Fibroblast of lung (primary cell): ENCODE results near the gene TMEM109.

ENCODE experiments used
- CTCF ChIP-seq, 2 donors: IDR thresholded peaks in 1 of 2; conservative IDR thresholded peaks in 1 of 2; 1 replicate in 1 of 2; 2 replicates in 1 of 2; pipeline ENCODE4 v1.5.1; 2011 to 2012; ENCODE audit warnings: low read length in 2 of 2, control low read depth in 1 of 2, inconsistent platforms in 1 of 2, low read depth in 1 of 2, mild to moderate bottlenecking in 1 of 2
- EZH2 ChIP-seq: IDR thresholded peaks from 2 replicates; pipeline ENCODE4 v1.5.1; 2012; ENCODE audit warnings: low read length, control low read depth, mild to moderate bottlenecking; ENCODE audit errors: missing control alignments

GRCh38 chr11:60872961-60873524 lies 40.9 kb upstream of the TMEM109 start:
- TF ChIP-seq CTCF (conservative IDR thresholded peaks at IDR 0.05 in 1 of 2, IDR thresholded peaks at IDR 0.05 in 1 of 2; ENCODE audit: low read depth in 1 of 2, low read length in 2 of 2), result no peak
- TF ChIP-seq EZH2, result no peak
